ENCODE results near the gene EXOC1L.

Gene EXOC1L

GRCh38 chr4:55884851-55885219 is 65.2 kb downstream of the EXOC1L start:
- DNase-seq = no peak
